NCI-H2196 treated with DMSO at 0.1 percent for 48 hours (cell line): ENCODE results near the gene TNFSF10.
"Not testable (repeated sequence)": the region's sequence is repeated elsewhere in the genome, so short reads cannot be mapped to it uniquely, and the experiment has no call there.

Experiments
- DNase-seq: peaks from one replicate; lab custom pipeline; 2025; ENCODE audit not compliant: unreplicated experiment; lab: John Stamatoyannopoulos, UW

The TNFSF10 gene

GRCh38 chr3:172544404-172544803, 21.2 kb upstream of the TNFSF10 start:
- DNase-seq, result no peak

- DNase-seq, result no peak
Observed at GRCh38 chr3:172543884-172544283, 20.7 kb upstream of the TNFSF10 start.

- DNase-seq, result no peak
Observed at GRCh38 chr3:172543419-172543818, 20.2 kb upstream of the TNFSF10 start.

- no peak for DNase-seq
Observed at GRCh38 chr3:172542999-172543398, 19.8 kb upstream of the TNFSF10 start.

- DNase-seq, result no peak
Observed at GRCh38 chr3:172541945-172542488, 18.8 kb upstream of the TNFSF10 start.

- no peak for DNase-seq
Observed at GRCh38 chr3:172540049-172540448, 16.8 kb upstream of the TNFSF10 start.

GRCh38 chr3:172539273-172539672, 16.0 kb upstream of the TNFSF10 start:
- no peak for DNase-seq

GRCh38 chr3:172538368-172539151, 15.3 kb upstream of the TNFSF10 start:
- DNase-seq, result no peak

GRCh38 chr3:172537507-172538158, 14.4 kb upstream of the TNFSF10 start:
- DNase-seq, result no peak

GRCh38 chr3:172536993-172537419, 13.8 kb upstream of the TNFSF10 start:
- no peak for DNase-seq

- DNase-seq, result no peak
Observed at GRCh38 chr3:172536505-172536904, 13.3 kb upstream of the TNFSF10 start.

- DNase-seq, result no peak
Observed at GRCh38 chr3:172530566-172530965, 7.3 kb upstream of the TNFSF10 start.

GRCh38 chr3:172530101-172530561, 6.9 kb upstream of the TNFSF10 start:
- no peak for DNase-seq

GRCh38 chr3:172528677-172529076, 5.4 kb upstream of the TNFSF10 start:
- DNase-seq, result no peak

- no peak for DNase-seq
Observed at GRCh38 chr3:172527306-172527705, 4.1 kb upstream of the TNFSF10 start.

- DNase-seq, result no peak
Observed at GRCh38 chr3:172525116-172525613, 1.9 kb upstream of the TNFSF10 start.

- no peak for DNase-seq
Observed at GRCh38 chr3:172524611-172525010, 1.4 kb upstream of the TNFSF10 start.

GRCh38 chr3:172521837-172522726, 1.1 kb downstream of the TNFSF10 start:
- DNase-seq, result not testable (repeated sequence)

- no peak for DNase-seq
Observed at GRCh38 chr3:172520301-172520831, 2.9 kb downstream of the TNFSF10 start.

- no peak for DNase-seq
Observed at GRCh38 chr3:172519740-172520139, 3.5 kb downstream of the TNFSF10 start.
